SKM-1 (cell line): Measurements from ENCODE around the gene DOCK1.

Experiments
- DNase-seq: peaks from one replicate; lab custom pipeline; 2025; ENCODE audit not compliant: unreplicated experiment; lab: John Stamatoyannopoulos, UW

DOCK1 gene

DNA sequence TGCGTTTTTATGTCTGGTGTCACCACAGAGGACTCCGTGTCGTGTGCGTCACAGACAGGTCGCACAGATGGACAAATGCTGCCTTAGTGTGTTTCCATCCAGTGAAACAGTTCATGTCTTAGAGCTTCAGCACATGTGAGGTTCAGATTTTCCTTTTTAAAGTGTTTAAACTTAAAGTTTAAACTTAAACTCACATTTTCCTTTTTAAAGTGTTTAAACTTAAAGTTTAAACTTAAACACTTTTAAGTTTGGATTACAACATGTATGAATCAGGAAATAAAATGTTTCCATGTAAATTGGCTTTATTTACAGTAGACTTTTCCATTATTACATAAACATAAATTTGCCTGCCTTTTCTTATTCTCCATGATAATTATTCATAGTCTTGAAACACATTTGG lies 223.9 kb downstream of the DOCK1 start:
- DNase-seq = no peak

DNA sequence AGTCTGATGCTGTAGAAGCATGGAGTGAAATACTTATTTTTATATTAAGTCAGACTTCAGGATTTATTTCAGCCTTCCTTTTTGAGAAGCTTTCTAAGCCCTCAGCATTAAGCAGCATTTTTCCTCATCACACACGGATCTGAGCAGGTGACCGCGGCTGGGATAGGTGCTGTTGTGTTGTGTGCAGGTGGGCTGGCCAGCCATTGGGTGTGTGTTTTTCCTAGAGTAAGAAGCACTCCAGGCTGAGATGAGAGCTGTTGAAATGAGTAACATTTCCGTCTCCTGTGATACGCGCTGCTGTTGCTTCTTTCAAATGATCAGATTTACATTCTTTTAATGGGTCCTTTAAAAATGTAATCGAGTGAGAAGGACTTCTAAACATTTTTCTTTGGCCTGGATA lies 227.2 kb downstream of the DOCK1 start:
- no peak for DNase-seq

DNA sequence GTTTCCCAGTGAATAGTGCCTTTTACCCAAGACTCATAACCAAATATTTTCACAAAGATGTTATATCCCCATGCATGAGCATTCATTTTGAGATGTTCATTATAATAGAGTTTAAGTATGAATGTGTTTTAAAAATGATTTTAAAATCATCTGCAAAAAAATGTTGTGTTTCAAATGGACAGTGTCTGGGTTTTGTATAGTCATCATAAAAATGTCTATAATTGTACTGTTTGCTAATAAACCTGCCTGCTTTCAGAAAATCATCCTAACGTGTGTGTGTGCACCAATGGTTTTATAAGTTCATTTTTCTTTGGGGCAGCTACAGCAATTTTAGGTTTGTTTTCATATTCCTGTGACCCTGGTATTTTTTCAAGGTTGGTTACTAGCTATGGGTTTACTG lies 228.0 kb downstream of the DOCK1 start:
- no peak for DNase-seq

DNA sequence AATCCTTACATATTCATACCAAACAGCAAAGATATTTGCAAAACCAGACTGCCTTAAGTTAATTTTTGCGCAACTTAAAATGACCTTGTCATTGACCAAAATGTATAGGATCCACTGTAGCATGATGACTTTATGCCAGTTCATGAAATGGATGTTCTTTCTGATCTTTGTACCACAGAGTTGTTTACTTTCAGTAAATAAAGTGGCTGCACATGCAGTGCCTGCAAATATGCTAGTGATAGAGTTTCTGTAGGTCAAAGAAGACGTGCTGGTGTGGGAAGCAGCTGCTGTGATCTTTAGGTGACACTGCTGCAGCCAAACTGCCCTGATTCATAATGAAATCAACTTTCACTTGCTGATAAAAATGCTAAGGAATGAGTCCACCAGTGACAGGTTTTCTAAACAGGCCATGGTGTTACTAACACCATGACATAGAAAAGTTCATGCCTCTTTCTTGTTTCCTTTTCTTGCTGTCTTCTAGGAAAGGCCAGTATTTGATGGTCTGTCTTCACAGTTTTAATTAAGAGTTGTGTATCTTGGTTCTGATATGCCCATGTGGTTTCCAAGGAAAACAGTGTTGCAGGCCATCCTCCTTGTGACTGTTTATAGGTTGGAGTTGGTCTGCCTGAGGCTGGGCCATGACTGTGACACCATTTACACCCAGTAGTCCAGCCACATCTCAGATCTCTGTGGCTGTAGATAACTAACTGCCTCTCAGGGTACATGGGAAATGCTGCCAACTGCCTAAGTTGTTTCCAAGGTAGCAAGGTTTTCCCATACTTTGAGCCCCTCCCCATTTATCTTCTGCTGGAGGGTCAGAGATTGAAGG lies 228.7 kb downstream of the DOCK1 start:
- DNase-seq = no peak

DNA sequence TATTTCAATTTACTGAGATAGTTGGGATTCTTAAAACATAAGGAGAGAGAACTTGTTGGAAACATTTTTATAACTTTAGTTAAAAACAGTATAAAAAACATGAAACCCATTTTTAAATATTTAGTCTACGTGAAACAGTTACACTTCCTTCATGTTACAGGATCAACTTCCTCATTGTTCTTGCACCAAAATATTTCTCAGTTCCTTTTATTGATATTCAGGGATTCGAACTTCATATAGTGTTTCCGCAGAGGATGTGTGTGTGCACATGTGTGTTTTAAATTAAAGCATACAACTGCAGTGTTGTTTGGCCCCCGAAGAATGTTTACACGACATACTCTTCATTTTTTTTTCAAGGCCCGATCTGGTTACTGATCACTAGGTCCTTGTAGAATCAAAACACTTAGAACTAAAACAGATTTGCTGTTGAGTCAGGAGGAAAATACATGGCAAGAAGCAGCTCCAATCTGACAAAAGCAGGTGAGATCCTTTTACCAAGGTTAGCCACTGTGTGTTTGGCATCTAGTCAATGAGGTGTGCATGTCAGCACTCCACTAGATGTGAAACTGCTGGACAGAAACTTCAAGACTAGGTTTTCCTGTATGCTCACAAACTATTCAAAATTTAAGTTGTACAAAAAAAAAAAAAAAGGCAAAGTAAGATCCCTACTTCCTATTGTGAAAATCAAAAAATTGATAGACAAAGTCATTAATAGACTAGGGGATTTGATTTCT lies 230.8 kb downstream of the DOCK1 start:
- DNase-seq = no peak

DNA sequence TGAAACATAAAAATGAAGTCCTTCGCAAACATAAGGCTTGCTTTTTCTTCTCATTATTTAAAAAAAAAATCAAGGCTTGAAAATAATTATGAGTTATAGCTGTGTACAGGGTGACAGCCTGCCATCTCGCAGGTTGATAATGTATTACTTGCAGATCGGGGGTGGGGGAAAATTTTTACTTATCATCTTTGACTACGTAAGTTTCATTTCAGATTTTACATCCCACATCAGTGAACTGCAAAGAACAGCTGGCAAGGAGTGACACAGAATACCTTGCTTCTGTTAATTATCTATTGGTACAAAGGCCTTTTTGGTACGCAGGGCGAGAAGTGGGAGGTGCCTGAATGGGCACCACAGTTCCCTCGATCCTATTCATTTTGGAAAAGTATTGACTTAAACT lies 232.2 kb downstream of the DOCK1 start:
- no peak for DNase-seq

DNA sequence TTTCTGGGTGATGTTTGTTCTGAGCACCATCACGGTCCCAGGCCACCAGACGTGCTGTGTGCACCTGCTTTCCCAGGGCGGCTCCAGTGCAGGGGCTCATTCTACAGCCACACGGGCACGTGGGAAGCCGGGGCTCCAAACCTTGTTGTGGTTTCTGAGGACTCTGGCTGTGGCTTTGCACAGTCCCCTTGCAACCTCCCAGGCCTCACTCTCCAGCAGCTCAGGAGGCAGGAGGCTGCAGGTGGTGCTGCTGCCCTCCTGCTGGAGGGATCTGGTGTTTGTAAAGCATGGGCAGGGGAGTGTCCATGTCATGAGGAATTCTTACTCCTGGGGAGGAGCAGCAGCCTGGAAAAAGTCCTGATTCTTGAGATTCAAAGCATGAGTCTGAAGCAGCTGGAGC lies 236.9 kb downstream of the DOCK1 start:
- DNase-seq = no peak

DNA sequence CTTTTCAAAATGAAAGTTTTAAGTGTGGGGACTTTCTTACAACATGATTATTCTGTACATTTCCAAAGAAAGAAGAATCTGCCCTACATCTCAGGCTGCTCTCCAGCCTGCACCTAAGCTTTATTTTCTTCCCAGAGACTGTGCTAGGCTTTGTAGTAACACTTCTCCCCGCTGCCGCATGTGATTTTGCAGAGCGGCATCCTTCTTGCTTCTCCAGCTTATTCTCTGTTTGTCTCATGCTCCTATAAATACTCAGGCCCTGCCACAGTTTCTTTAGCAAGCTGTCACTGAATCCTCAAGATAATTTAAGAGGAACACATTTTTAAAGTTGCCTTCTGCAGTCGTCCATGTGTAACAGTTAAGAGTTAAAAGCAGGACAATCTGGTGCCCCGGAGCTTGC lies 237.6 kb downstream of the DOCK1 start:
- no peak for DNase-seq

DNA sequence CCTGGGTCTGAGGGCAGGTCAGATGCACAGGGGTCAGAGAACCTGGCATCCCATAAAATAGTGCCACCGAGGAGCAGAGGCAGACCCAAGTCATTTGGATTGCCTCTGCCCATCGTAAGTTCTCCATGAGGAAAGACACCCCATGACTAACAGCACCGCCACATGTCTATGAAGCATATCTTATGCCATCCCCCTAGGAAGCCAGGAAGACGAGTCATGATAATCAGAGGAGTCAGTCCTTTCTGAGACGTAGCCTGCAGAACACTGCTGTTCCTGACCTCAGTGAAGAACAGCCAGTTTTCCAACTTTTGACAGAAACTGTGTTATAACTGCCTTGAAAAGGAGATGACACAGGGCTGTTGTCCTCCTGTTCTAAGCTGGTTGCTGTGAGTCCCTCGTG lies 239.9 kb downstream of the DOCK1 start:
- DNase-seq = no peak

DNA sequence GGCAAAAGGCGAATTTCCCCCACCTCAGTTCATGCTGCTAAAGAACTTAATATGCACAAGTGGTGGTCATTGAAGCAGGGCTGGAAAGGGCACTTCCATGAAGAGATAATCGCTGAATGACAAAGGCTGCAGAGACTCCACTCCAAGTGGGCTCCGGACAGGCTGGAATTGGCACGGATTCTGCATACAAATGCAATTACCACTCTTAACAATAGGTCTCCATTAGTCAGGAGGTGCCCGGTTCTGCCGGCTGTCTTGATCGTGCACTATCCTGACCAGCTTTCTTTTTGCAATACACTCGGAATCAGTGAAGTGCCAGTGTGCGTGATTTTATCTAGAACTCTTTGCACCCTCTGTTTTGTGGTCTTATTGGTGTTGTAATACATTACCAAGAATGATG lies 241.4 kb downstream of the DOCK1 start:
- DNase-seq = no peak

DNA sequence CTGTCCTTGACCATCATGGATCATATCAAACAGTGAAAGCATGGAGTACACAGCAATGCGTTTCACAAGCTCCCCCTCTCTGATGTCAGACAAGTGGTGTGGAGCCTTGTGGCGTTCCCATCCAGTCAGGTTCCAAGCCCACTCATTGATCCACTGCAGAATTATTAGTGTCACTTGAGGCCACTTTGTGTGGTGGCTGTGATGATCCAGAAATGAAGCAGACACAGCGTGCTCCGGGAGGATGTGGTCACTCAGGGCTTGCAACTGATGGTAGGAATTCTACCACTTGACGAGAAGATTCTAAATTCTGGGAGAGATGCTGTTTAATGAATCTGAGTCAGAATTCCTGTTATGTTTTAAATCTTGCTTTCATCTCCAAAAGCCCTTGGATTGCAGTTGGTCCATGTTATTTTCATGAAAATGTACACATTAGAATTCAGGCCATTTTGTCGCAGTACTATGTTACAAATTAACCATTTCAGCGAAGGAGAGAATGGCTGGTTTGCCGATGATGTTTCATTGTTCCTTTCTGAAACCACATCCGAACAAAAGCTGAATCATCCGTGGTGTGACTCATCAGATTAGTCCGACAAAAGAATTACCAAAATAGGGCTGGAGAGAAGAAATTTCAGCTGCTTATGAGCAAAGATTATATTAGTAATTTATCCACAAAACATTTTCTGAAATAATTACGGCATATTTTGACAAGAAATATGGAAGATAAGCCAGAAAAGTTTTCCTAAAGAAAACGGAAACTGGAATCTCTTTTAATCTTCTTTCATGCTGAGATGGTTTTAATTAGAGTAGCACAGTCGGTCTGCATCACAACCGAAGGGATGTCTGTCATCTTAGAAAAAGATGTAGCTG lies 243.1 kb downstream of the DOCK1 start:
- DNase-seq = peak; percentile 9

DNA sequence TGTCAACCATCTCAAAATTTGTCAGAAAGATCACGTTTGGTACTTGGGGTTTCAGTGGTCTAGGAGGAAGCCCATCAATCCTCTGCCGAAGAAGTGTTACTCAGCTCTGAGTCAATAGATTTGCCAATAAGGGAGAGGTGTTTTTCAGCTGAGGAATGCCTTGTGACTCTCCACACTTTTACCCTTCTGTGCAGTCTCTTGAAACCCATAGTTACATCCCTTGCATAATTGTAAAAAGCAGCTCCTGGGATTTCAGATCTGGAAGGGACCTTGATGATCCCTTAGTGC lies 243.6 kb downstream of the DOCK1 start:
- DNase-seq = no peak

DNA sequence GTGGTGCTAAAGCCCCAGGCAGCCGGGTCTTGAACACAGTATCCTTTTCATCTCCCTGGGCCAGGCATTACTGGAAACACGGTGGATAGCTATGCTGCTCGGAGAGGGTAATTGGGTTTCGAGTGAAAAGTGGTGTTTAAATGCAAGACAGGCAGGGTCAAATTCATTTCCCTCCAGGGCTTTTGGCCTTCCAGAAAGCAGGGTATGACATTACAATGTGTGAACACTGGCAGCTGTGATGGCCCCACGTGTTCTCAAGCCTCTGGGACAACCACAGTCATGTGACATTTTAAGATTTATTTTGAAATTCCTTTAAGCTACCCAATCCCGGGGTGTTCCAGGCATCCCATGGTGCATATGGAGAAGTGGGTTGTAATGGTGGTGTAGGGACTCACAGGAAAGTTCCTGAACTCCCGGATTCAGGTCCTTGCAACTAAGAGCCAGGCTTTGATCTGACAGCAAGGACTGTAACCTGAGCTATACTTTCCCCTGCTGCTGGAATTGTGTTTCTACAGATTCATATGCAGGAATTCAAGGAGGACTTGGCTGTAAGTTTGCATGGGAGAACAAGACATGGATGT lies 244.4 kb downstream of the DOCK1 start:
- DNase-seq = no peak

DNA sequence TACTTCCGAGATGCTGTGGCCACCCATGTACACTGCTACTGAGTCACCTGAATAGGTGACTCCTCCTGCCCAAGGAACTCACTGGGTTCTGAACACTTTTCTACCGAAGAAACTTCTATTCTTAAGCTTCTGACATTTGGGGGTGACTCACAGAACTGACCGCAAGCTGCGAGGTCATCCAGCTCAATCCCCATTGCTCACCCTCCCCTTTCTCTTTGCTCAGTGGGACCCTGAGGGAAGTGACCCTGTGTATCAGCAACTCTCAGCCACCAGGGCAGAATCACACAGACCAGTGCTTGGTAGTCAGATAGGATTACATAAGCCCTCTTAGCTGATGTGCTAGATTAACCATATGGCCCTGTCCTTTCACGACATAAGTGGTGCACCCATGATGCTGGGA lies 244.9 kb downstream of the DOCK1 start:
- no peak for DNase-seq

DNA sequence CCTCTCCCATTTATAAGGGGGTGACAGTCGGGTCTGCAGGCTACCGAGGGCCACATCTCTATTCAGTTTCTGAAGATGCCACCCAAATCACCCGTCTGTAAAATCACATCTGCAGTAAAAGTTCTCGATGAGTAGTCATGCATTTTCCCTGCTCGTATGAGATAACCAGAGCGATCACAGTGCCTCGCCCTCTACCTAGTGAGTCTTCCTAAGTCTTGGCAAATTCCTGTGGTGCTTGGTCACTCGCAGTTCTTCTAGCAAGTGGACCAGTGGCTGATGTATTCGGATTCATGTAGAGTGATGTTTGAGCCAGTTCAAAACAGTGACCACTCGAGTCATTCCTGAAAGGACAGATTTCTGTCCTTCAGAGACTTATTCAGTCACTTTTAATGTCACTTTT lies 246.3 kb downstream of the DOCK1 start:
- no peak for DNase-seq

DNA sequence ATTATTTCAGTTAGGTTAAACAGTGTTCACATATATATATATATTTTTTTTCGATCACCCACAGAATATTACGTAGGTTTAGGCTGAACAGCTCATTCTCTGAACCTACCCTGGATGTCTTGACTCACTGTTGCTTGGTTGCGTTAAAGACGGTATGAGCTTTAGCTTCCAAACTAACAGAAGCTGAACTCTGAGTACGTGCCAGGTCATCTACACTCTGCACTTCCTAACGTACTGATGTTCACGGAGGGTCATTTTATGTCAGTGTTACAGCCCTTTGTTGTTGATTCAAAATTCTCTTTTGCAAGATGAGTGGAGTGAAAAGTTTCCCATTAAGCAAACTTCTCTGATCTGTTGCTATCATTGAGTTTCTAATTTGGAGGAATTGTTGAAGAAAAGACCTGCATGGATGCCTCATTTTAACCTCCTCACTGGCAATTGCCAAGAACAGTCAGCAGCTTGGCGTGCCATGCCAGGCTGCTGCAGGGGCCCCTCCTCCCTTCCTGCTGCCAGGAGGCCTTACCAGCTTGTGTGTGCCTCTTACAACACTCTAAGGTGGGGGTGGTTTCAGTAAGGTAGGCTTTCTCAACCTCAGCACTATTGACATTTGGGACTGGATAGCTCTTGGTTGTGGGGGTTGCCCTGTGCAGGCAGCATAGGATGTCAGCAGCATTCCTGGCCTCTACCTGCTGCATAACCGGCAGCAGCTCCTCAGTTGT lies 246.9 kb downstream of the DOCK1 start:
- DNase-seq = no peak

DNA sequence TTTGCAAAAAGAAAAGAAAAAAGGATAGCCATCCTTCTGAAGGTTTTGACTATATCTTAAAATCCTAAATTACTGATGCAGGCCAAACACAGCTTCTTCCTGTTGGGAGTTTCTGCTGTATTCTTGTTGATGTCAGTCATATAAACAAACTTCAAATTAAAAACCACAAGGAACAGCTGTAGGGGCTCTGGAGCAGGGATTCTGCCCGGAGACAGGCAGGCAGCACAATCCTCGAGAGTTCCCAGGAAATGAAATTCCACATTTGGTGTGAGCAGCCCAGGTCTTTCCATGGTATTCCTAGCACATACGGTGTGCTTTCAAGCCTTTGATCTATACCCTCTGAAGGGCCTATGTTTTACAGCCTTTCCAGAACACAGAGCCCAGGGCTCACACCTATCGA lies 248.0 kb downstream of the DOCK1 start:
- no peak for DNase-seq

DNA sequence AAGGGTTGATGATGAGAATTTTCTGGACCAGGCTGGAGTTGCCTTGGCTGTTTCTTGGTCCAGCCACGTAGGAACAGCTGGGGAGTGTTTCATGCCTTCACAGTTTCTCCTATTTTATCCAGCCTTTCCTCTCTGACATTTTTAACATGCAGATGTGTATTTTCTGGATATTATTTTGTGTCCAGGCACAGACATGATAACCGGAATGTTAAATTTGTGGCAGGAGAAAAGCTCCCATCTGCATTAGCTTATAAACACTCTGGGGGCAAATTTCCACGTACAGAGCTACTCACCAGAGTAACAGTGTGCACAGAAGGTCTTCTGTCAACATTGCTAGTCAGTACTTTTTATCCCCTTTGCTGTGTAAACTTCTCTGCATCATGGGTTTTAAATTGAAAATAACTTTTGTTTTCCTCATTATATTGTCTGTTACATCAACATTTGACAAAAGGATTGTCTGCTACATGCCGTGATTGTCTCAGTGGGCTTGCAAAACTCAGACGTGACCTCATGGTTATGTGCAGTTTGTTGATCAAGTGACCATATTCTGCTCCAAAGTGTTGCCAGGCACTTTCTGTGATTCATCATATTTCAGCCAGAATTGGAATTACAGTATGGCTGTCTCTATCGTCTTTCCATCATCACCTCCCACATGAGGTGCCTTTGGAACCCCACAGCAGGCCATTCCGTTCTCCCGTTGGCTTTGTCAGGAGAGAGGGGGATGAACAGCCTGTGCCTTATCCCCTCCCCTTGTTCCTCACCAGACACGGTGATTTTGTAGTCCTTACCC lies 249.8 kb downstream of the DOCK1 start:
- DNase-seq = no peak

DNA sequence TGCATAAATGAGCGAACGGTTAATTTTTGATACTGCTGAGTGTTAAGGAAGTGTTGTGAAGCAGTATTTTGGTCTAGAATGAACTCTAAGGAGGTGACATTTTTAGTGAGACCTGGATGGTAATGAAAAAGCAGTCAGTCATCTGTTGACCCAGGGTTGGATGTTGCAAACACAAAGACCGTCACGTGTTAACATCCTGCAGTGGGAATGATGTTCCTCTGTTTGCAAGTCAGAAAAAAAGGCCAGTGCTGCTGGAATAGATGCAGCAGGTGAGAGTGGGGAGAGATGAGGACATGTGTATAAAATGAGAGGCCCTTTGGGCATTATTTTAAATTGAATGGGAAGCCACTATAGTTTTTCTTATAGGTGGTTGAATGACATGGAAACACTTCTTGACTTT lies 251.9 kb downstream of the DOCK1 start:
- DNase-seq = no peak
